ENCODE measurements around the gene SLC9A2. TPM values are rescaled to one million over a fixed set of nuclear protein-coding genes. Genes with fewer than 3 reads are reported as not detected.

Gene SLC9A2
- total RNA-seq, 1 experiment from 2014 or later: 0.09 TPM

DNA sequence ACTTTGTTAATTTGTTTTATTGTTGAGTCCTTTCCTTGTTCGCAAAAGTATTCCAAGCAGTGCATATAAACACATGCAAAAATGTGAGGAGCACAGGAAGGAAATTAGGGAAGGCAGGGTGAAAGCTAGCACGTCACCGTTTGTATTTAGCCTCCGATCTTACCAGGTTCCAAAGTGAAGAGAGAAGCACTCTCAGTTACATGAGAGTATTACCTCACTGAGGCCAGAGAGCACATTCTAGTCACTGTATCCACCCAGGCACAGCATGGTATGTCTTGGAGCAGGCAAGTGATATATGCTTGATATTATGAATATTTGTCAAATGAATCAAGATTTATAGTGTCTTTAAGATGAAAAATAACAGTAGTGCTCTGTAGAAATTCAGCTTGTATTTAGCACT lies 135.9 kb downstream of the SLC9A2 start:
- CTCF ChIA-PET: interaction anchor here (1.0 to 7.3 kb wide), 9 partner anchors 9 to 116 kb away, joined by 3 to 96 read pairs (median 18); a partner anchor contains a TSS
- intact Hi-C loops (cut with micrococcal nuclease): no loop called here

DNA sequence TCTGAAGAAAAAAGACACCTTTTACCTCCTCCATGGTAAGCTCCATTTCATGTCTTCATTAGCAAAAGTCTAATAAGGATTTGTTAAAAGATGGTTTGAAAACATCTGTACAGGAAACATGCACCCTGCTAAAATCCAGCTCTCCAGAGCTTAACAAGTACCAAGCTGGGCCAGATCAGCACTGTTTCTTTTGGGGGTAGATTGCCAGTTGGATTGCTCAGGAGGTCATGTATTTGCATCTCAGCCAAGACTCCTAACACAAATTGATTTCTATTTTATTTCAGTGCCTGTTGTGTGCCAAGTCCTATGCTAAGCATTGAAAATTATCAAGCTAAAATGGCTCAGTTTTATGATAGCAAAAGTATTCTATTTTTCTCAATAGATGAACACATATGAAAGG lies 139.1 kb downstream of the SLC9A2 start:
- H3K27ac Mint-ChIP-seq (ENCODE audit: low read depth, unreplicated experiment): no peak overlapping the region
- CTCF ChIA-PET: interaction anchor here (0.5 kb wide), 2 partner anchors 48 to 300 kb away, joined by 4 to 5 read pairs; no protein-coding TSS in a partner anchor
- no TSS peak for BruUV-seq (replicated peaks)
- H3K27me3 Mint-ChIP-seq (ENCODE audit: insufficient read depth, unreplicated experiment): no peaks in the 10 kb centered on the region
- no peaks in the 10 kb centered on the region for H3K36me3 Mint-ChIP-seq (ENCODE audit: insufficient read depth, unreplicated experiment)
- H3K4me1 Mint-ChIP-seq (ENCODE audit: insufficient read depth, unreplicated experiment): no peaks in the 10 kb centered on the region
- intact Hi-C loops (cut with micrococcal nuclease): no loop called here
- TF ChIP-seq, protein P1, sequence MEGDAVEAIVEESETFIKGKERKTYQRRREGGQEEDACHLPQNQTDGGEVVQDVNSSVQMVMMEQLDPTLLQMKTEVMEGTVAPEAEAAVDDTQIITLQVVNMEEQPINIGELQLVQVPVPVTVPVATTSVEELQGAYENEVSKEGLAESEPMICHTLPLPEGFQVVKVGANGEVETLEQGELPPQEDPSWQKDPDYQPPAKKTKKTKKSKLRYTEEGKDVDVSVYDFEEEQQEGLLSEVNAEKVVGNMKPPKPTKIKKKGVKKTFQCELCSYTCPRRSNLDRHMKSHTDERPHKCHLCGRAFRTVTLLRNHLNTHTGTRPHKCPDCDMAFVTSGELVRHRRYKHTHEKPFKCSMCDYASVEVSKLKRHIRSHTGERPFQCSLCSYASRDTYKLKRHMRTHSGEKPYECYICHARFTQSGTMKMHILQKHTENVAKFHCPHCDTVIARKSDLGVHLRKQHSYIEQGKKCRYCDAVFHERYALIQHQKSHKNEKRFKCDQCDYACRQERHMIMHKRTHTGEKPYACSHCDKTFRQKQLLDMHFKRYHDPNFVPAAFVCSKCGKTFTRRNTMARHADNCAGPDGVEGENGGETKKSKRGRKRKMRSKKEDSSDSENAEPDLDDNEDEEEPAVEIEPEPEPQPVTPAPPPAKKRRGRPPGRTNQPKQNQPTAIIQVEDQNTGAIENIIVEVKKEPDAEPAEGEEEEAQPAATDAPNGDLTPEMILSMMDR (IDR thresholded peaks at IDR 0.05; ENCODE audit: unreplicated experiment): no peak
- POLR2A ChIA-PET: no interaction called here
- no peak overlapping the region for H3K4me3 Mint-ChIP-seq (ENCODE audit: unreplicated experiment)
- H3K9me3 Mint-ChIP-seq (ENCODE audit: unreplicated experiment): no peaks in the 10 kb centered on the region
- no peak for DNase-seq (ENCODE audit: unreplicated experiment)

More for the DNA sequence above, 135.9 kb downstream of the SLC9A2 start:
- no peak overlapping the region for H3K27ac Mint-ChIP-seq (ENCODE audit: low read depth, unreplicated experiment)
- no peak overlapping the region for H3K4me3 Mint-ChIP-seq (ENCODE audit: unreplicated experiment)
- no peaks in the 10 kb centered on the region for H3K27me3 Mint-ChIP-seq (ENCODE audit: insufficient read depth, unreplicated experiment)
- no peaks in the 10 kb centered on the region for H3K4me1 Mint-ChIP-seq (ENCODE audit: insufficient read depth, unreplicated experiment)
- no peak for DNase-seq (ENCODE audit: unreplicated experiment)
- H3K36me3 Mint-ChIP-seq (ENCODE audit: insufficient read depth, unreplicated experiment): no peaks in the 10 kb centered on the region
- BruUV-seq (replicated peaks): no TSS peak
- TF ChIP-seq, protein P1 (IDR thresholded peaks at IDR 0.05; ENCODE audit: unreplicated experiment): no peak
- H3K9me3 Mint-ChIP-seq (ENCODE audit: unreplicated experiment): no peaks in the 10 kb centered on the region
- POLR2A ChIA-PET: interaction anchor here (0.7 kb wide), 1 partner anchor 25 kb away, joined by 3 read pairs; no protein-coding TSS in a partner anchor

Other genes with a start within 250 kb of the SLC9A2 start
- not detected in 2 replicates for gene IL18RAP, start 196.4 kb upstream of the SLC9A2 start, total RNA-seq (2022)
- gene SLC9A4, start 146.3 kb upstream of the SLC9A2 start, total RNA-seq (2022): 0.07 TPM in 1 of 2 replicates, not detected in the other
- gene TMEM182, start 142.5 kb downstream of the SLC9A2 start, total RNA-seq (2022): 5.3 and 5.7 TPM in 2 replicates

All from MCF 10A (cell line).